PC-9 (cell line): ENCODE measurements around the gene SLK. TPM values are rescaled to one million over a fixed set of nuclear protein-coding genes. Genes with fewer than 3 reads are reported as not detected.

Experiments used
- BruUV-seq: library from RNA; stranded (reverse); fragments of 400-500 nt; replicated peaks from 2 replicates; lab custom pipeline; 2021; lab: Mats Ljungman, UMichigan
- CTCF ChIA-PET: fragments of 300-600 bp; sonication (Branson Sonifier 250); formaldehyde crosslinking; loops from one replicate; lab custom pipeline; 2022; ENCODE audit warnings: antibody characterized with exemption; lab: Charles Lee
- POLR2A ChIA-PET: fragments of 300-600 bp; sonication (Branson Sonifier 250); formaldehyde crosslinking; loops from one replicate; lab custom pipeline; 2022; ENCODE audit warnings: antibody characterized with exemption; ENCODE audit not compliant: unreplicated experiment; lab: Charles Lee
- DNase-seq, 2 experiments: peaks; one replicate each; pipeline versions ENCODE4 v3.0.0 to v3.0.0-alpha.2; 2015 to 2022; ENCODE audit warnings: mixed read lengths in 1 of 2
- H2AFZ ChIP-seq: fragments of 200-600 bp; sonication (generic); 2 replicates; pipeline ENCODE4 v1.8.1; 2017; ENCODE audit warnings: antibody characterized with exemption
- H3F3A ChIP-seq: fragments of 200-600 bp; sonication (generic); 2 replicates; pipeline ENCODE4 v1.8.1; 2017; ENCODE audit warnings: antibody characterized with exemption, mild to moderate bottlenecking, low read depth; ENCODE audit not compliant: insufficient read depth
- H3K27ac ChIP-seq: fragments of 200-600 bp; sonication (generic); 2 replicates; pipeline ENCODE4 v1.6.1; 2016; ENCODE audit warnings: mixed run types
- H3K27me3 ChIP-seq: fragments of 200-600 bp; sonication (generic); 2 replicates; pipeline ENCODE4 v1.6.1; 2016; ENCODE audit warnings: low read depth, mixed run types; ENCODE audit not compliant: insufficient read depth
- H3K36me3 ChIP-seq: fragments of 200-600 bp; sonication (generic); 2 replicates; pipeline ENCODE4 v1.6.1; 2016; ENCODE audit warnings: low read depth, mixed run types
- H3K4me1 ChIP-seq: fragments of 200-600 bp; sonication (generic); replicated peaks from 2 replicates; pipeline ENCODE4 v1.6.1; 2016; ENCODE audit warnings: mixed run types; ENCODE audit not compliant: insufficient read depth
- H3K4me2 ChIP-seq: fragments of 200-600 bp; sonication (generic); 2 replicates; pipeline ENCODE4 v1.6.1; 2017; ENCODE audit warnings: mixed run types
- H3K4me3 ChIP-seq: fragments of 200-600 bp; sonication (generic); 2 replicates; pipeline ENCODE4 v1.6.1; 2016; ENCODE audit warnings: mixed run types
- H3K79me2 ChIP-seq: fragments of 200-600 bp; sonication (generic); 2 replicates; pipeline ENCODE4 v1.6.1; 2017; ENCODE audit warnings: low read depth, mixed run types
- H3K9me2 ChIP-seq: fragments of 200-600 bp; sonication (generic); 2 replicates; pipeline ENCODE4 v1.8.1; 2017; ENCODE audit warnings: mild to moderate bottlenecking; ENCODE audit not compliant: insufficient read depth
- H3K9me3 ChIP-seq: fragments of 200-600 bp; sonication (generic); 2 replicates; pipeline ENCODE4 v1.8.1; 2016; ENCODE audit warnings: low read depth; ENCODE audit not compliant: insufficient read depth
- H4K20me1 ChIP-seq: fragments of 200-600 bp; sonication (generic); 2 replicates; pipeline ENCODE4 v1.8.1; 2017; ENCODE audit not compliant: insufficient read depth
- CTCF ChIP-seq: fragments of 200-600 bp; sonication (generic); conservative IDR thresholded peaks from 2 replicates; pipeline ENCODE4 v1.6.1; 2017; ENCODE audit warnings: mixed run types, antibody characterized with exemption, mild to moderate bottlenecking, moderate library complexity
- EZH2 ChIP-seq: fragments of 200-600 bp; sonication (generic); IDR thresholded peaks from 2 replicates; pipeline ENCODE4 v1.8.0; 2017; ENCODE audit warnings: antibody characterized with exemption, low read depth
- intact Hi-C: fragments of 100-400 bp; cut with micrococcal nuclease; formaldehyde crosslinking; loops from one replicate; pipeline ENCODE4 v1.10.0; 2022; ENCODE audit not compliant: unreplicated experiment
- total RNA-seq: library from RNA; stranded (reverse); gene quantifications from 2 replicates; pipeline ENCODE4 v1.2.3, GENCODE V29; 2021

Gene SLK
- total RNA-seq, 1 experiment from 2014 or later = 30.4 TPM

GRCh38 chr10:104033401-104033930, 66.5 kb downstream of the SLK start:
- DNase-seq = no peak
- Histone ChIP-seq H3K27me3 (no peaks in the 10 kb centered on the region), H4K20me1 (no peaks in the 10 kb centered on the region), H3K36me3 (0 out of 2 replicates have a peak, but pooled peaks cover 4% of the 10 kb centered on the region), H3K9me2 (no peaks in the 10 kb centered on the region), H3K79me2 (no peaks in the 10 kb centered on the region), H2AFZ (no peak overlapping the region), H3F3A (no peaks in the 10 kb centered on the region), H3K27ac (no peak overlapping the region), H3K9me3 (no peaks in the 10 kb centered on the region), H3K4me3 (no peak overlapping the region), H3K4me2 (no peak overlapping the region), H3K4me1 (no peaks in the 10 kb centered on the region)
- BruUV-seq = no TSS peak
- intact Hi-C loops = no loop called here
- ChIA-PET CTCF (no interaction called here), POLR2A (no interaction called here)
- TF ChIP-seq CTCF (no peak), EZH2 (no peak)

DNA sequence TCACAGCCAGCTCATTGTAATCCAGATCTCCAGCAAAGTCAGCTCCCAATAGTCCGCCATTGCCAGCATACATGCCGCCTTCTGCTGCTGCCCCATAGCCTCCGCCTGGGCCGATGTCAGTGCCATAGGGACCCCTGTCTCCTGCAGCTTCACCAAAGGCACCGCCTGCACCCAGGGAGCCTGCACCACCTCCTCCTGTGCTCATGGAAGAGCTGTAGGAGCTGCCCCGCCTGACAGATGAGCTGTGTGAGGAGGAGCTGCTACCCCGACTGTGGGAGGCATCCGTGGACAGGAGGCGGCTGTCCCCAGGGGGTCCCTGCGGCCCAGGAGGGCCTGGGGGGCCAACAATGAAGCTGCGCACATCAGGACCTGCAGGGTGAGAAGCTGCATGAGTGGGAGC, 67.0 kb downstream of the SLK start:
- H2AFZ ChIP-seq = no peak overlapping the region
- no peak for TF ChIP-seq CTCF
- TF ChIP-seq EZH2 = no peak
- H3K36me3 ChIP-seq = 0 out of 2 replicates have a peak, but pooled peaks cover 4% of the 10 kb centered on the region
- H4K20me1 ChIP-seq = no peaks in the 10 kb centered on the region
- ChIA-PET POLR2A (no interaction called here), CTCF (no interaction called here)
- H3K4me2 ChIP-seq = no peak overlapping the region
- intact Hi-C loops = no loop called here
- no peaks in the 10 kb centered on the region for H3F3A ChIP-seq
- H3K4me3 ChIP-seq = no peak overlapping the region
- no TSS peak for BruUV-seq
- no peaks in the 10 kb centered on the region for H3K4me1 ChIP-seq
- H3K79me2 ChIP-seq = no peaks in the 10 kb centered on the region
- H3K27ac ChIP-seq = no peak overlapping the region
- no peaks in the 10 kb centered on the region for H3K27me3 ChIP-seq
- no peaks in the 10 kb centered on the region for H3K9me3 ChIP-seq
- no peaks in the 10 kb centered on the region for H3K9me2 ChIP-seq
- no peak for DNase-seq

DNA sequence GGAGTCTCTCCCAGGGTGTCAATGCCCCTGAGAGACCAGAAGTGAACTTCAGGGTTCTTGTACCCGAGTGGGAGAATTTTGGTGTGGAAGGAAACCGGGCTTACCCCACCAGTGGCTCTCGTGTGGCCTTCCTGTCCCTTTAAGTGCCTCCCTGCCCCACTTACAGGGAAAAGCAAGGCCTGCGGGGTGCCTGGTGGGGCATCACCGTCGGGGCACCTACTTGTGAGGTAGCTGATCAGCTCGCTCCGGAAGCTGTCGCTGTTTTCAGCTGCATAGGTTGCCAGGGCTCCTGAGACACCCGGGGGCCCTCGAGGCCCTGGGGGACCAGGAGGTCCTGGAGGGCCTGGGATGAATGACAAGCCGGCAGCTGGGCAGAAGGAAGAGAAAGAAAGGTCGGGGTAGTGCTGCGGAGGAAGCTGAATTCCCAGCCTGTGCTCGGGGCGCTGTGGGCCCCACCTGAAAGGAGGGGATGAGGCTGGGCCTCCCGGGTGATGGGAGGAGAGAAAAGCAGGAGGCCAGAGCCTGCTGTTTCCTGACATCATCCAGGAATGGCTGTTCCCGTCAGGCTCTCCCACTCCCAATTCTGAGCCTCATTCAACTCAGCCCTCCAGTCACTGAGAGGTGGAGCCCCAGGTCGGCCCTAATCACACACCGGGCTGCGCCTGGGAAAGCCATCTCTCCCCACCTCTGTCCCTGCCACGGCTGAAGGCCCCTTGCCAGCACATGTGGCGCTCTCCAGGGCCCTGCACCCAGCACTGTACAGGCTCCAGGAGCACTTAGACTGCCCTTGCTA, 67.7 kb downstream of the SLK start:
- H4K20me1 ChIP-seq = no peaks in the 10 kb centered on the region
- H3K9me3 ChIP-seq = no peaks in the 10 kb centered on the region
- no peaks in the 10 kb centered on the region for H3K79me2 ChIP-seq
- no peak for DNase-seq
- no peaks in the 10 kb centered on the region for H3K4me1 ChIP-seq
- H3K27me3 ChIP-seq = no peaks in the 10 kb centered on the region
- no TSS peak for BruUV-seq
- 0 out of 2 replicates have a peak, but pooled peaks cover 3% of the 10 kb centered on the region for H3K36me3 ChIP-seq
- no peaks in the 10 kb centered on the region for H3K9me2 ChIP-seq
- H3K4me2 ChIP-seq = no peak overlapping the region
- TF ChIP-seq EZH2 (no peak), CTCF (no peak)
- ChIA-PET CTCF (no interaction called here), POLR2A (no interaction called here)
- no peak overlapping the region for H2AFZ ChIP-seq
- intact Hi-C loops = no loop called here
- no peaks in the 10 kb centered on the region for H3F3A ChIP-seq
- no peak overlapping the region for H3K4me3 ChIP-seq
- no peak overlapping the region for H3K27ac ChIP-seq
